HCT116 (cell line): Measurements from ENCODE around the gene PARP9. TPM values are rescaled to one million over a fixed set of nuclear protein-coding genes. Genes with fewer than 3 reads are reported as not detected.

Experiments
- ATAC-seq: fragments of 200-7000 bp; cut with Tn5 transposase; 2 replicates; pipeline ENCODE4 v1.9.1; 2020; ENCODE audit warnings: mild to moderate bottlenecking, moderate library complexity
- BruUV-seq: library from RNA; stranded (reverse); fragments of 400-500 nt; replicated peaks from 2 replicates; lab custom pipeline; 2021; lab: Mats Ljungman, UMichigan
- CTCF ChIA-PET: fragments of 300-600 bp; sonication (Branson Sonifier 250); formaldehyde crosslinking; loops from one replicate; lab custom pipeline; 2021; ENCODE audit warnings: antibody characterized with exemption; lab: Charles Lee
- POLR2A ChIA-PET: fragments of 300-600, 350-600 bp; sonication (Branson Sonifier 250); formaldehyde crosslinking; loops from one replicate; lab custom pipeline; 2021; ENCODE audit warnings: antibody characterized with exemption; lab: Charles Lee
- RAD21 ChIA-PET, 2 experiments: fragments of 300-600 bp; sonication (Branson Sonifier 250); formaldehyde crosslinking; loops; one replicate each; lab custom pipeline; 2023; ENCODE audit warnings: low total read pairs in 2 of 2; ENCODE audit not compliant: uncharacterized antibody in 2 of 2, unreplicated experiment in 2 of 2, low non-redundant PET in 1 of 2; lab: Charles Lee
- DNase-seq: peaks from one replicate; pipeline ENCODE4 v3.0.0-alpha.2; 2010; ENCODE audit warnings: low read depth, low spot score
- H2AFZ ChIP-seq: fragments of 200-600 bp; shearing (Covaris generic), sonication (generic); 2 replicates; pipeline ENCODE4 v1.6.1; 2017; ENCODE audit warnings: low read depth, mixed run types, mixed read lengths, antibody characterized with exemption, low read length; ENCODE audit not compliant: poor library complexity, severe bottlenecking
- H3K27ac ChIP-seq: 2 replicates; pipeline ENCODE4 v1.5.1; 2012; ENCODE audit warnings: low read depth, low read length
- H3K27me3 ChIP-seq: fragments of 200-600 bp; sonication (generic); 2 replicates; pipeline ENCODE4 v1.6.1; 2016; ENCODE audit warnings: mixed run types, low read length, mixed read lengths; ENCODE audit not compliant: insufficient read depth
- H3K36me3 ChIP-seq, 2 experiments: fragments of 200-500 bp in 1 of 2; fragments of 200-600 bp in 1 of 2; sonication (Bioruptor generic) in 1 of 2; sonication (generic) in 1 of 2; 2 replicates each; pipeline versions ENCODE4 v1.5.1 to v1.6.1; 2014 to 2016; ENCODE audit warnings: low read length in 2 of 2, inconsistent platforms in 1 of 2, mixed read lengths in 1 of 2, mixed run types in 1 of 2; ENCODE audit not compliant: insufficient read depth in 2 of 2, control insufficient read depth in 1 of 2
- H3K4me1 ChIP-seq, 2 experiments: fragments of 200-600 bp in 1 of 2; sonication (generic) in 1 of 2; 2 replicates each; pipeline versions ENCODE4 v1.5.1 to v1.6.1; 2012 to 2017; ENCODE audit warnings: low read length in 2 of 2, inconsistent platforms in 1 of 2, mild to moderate bottlenecking in 1 of 2, mixed read lengths in 1 of 2, mixed run types in 1 of 2, moderate library complexity in 1 of 2; ENCODE audit not compliant: insufficient read depth in 2 of 2, control insufficient read depth in 1 of 2
- H3K4me2 ChIP-seq: fragments of 200-600 bp; sonication (generic); 2 replicates; pipeline ENCODE4 v1.6.1; 2017; ENCODE audit warnings: mixed run types, low read length, mixed read lengths
- H3K4me3 ChIP-seq, 2 experiments: fragments of 200-600 bp in 1 of 2; sonication (generic) in 1 of 2; replicated peaks in 1 of 2; 2 replicates each; pipeline ENCODE4 v1.5.1; 2011 to 2016; ENCODE audit warnings: low read length in 2 of 2, control low read depth in 1 of 2, low read depth in 1 of 2, mild to moderate bottlenecking in 1 of 2, mixed read lengths in 1 of 2, mixed run types in 1 of 2
- H3K79me2 ChIP-seq: fragments of 200-600 bp; sonication (generic); 2 replicates; pipeline ENCODE4 v1.6.1; 2017; ENCODE audit warnings: mild to moderate bottlenecking, mixed run types, low read length, moderate library complexity, mixed read lengths; ENCODE audit not compliant: insufficient read depth
- H3K9ac ChIP-seq: fragments of 200-600 bp; sonication (generic); 2 replicates; pipeline ENCODE4 v1.6.1; 2016; ENCODE audit warnings: low read length, mixed read lengths
- H3K9me2 ChIP-seq: fragments of 200-600 bp; sonication (generic), shearing (Covaris generic); 2 replicates; pipeline ENCODE4 v1.6.1; 2017; ENCODE audit warnings: mixed run types, mild to moderate bottlenecking, moderate library complexity; ENCODE audit not compliant: insufficient read depth
- H3K9me3 ChIP-seq, 2 experiments: fragments of 200-500 bp in 1 of 2; fragments of 200-600 bp in 1 of 2; sonication (Bioruptor generic) in 1 of 2; sonication (generic) in 1 of 2; 2 replicates each; pipeline ENCODE4 v1.6.1; 2014 to 2017; ENCODE audit warnings: low read length in 2 of 2, mixed read lengths in 2 of 2, inconsistent platforms in 1 of 2, low read depth in 1 of 2, mild to moderate bottlenecking in 1 of 2, mixed run types in 1 of 2, moderate library complexity in 1 of 2; ENCODE audit not compliant: control insufficient read depth in 1 of 2, insufficient read depth in 1 of 2
- H4K20me1 ChIP-seq: fragments of 200-600 bp; sonication (generic), shearing (Covaris generic); 2 replicates; pipeline ENCODE4 v1.6.1; 2017; ENCODE audit warnings: mixed run types, mild to moderate bottlenecking, moderate library complexity; ENCODE audit not compliant: insufficient read depth
- ATF3 ChIP-seq: IDR thresholded peaks from 2 replicates; pipeline ENCODE4 v1.6.1; 2012
- CBX3 ChIP-seq: IDR thresholded peaks from 2 replicates; pipeline ENCODE4 v1.6.1; 2012; ENCODE audit warnings: low read depth
- CEBPB ChIP-seq: IDR thresholded peaks from 2 replicates; pipeline ENCODE4 v1.6.1; 2012; ENCODE audit warnings: low read depth
- CTCF ChIP-seq, 3 experiments: fragments of 200-600 bp in 1 of 3; sonication (generic) in 1 of 3; IDR thresholded peaks in 2 of 3; conservative IDR thresholded peaks in 1 of 3; 2 replicates each; pipeline ENCODE4 v1.5.1; 2012 to 2017; ENCODE audit warnings: low read depth in 2 of 3, low read length in 2 of 3, antibody characterized with exemption in 1 of 3, borderline replicate concordance in 1 of 3, control low read depth in 1 of 3, mild to moderate bottlenecking in 1 of 3, mixed read lengths in 1 of 3, mixed run types in 1 of 3, moderate library complexity in 1 of 3; ENCODE audit not compliant: insufficient read depth in 1 of 3
- EGR1 ChIP-seq: IDR thresholded peaks from 2 replicates; pipeline ENCODE4 v1.6.1; 2012; ENCODE audit warnings: low read depth
- ELF1 ChIP-seq: IDR thresholded peaks from 2 replicates; pipeline ENCODE4 v1.6.1; 2012; ENCODE audit warnings: low read depth, borderline replicate concordance
- EZH2 ChIP-seq: fragments of 200-600 bp; sonication (generic); IDR thresholded peaks from 2 replicates; pipeline ENCODE4 v1.6.1; 2017; ENCODE audit warnings: antibody characterized with exemption, mixed run types
- EZH2phosphoT487 ChIP-seq: fragments of 200-600 bp; IDR thresholded peaks from 2 replicates; pipeline ENCODE4 v1.6.1; 2018; ENCODE audit warnings: antibody characterized with exemption, borderline replicate concordance
- FOSL1 ChIP-seq: IDR thresholded peaks from 2 replicates; pipeline ENCODE4 v1.6.1; 2012; ENCODE audit warnings: low read depth
- JUND ChIP-seq: IDR thresholded peaks from 2 replicates; pipeline ENCODE4 v1.6.1; 2012
- MAX ChIP-seq: IDR thresholded peaks from 2 replicates; pipeline ENCODE4 v1.6.1; 2012
- POLR2A ChIP-seq: IDR thresholded peaks from 2 replicates; pipeline ENCODE4 v1.7.0; 2011; ENCODE audit warnings: borderline replicate concordance; ENCODE audit not compliant: insufficient read depth, insufficient read length; ENCODE audit errors: extremely low read depth
- POLR2AphosphoS5 ChIP-seq: IDR thresholded peaks from 2 replicates; pipeline ENCODE4 v1.6.1; 2011; ENCODE audit warnings: mild to moderate bottlenecking, low read depth, low read length, moderate library complexity
- RAD21 ChIP-seq: IDR thresholded peaks from 2 replicates; pipeline ENCODE4 v1.6.1; 2012; ENCODE audit warnings: low read depth, mild to moderate bottlenecking
- REST ChIP-seq: IDR thresholded peaks from 2 replicates; pipeline ENCODE4 v1.6.1; 2012; ENCODE audit warnings: low read depth
- SIN3A ChIP-seq: IDR thresholded peaks from 2 replicates; pipeline ENCODE4 v1.6.1; 2012; ENCODE audit warnings: low read depth
- SP1 ChIP-seq: IDR thresholded peaks from 2 replicates; pipeline ENCODE4 v1.6.1; 2012; ENCODE audit warnings: low read depth
- SRF ChIP-seq: IDR thresholded peaks from 2 replicates; pipeline ENCODE4 v1.6.1; 2012; ENCODE audit warnings: low read depth
- TCF7L2 ChIP-seq: IDR thresholded peaks from 2 replicates; pipeline ENCODE4 v1.7.0; 2011; ENCODE audit warnings: borderline replicate concordance, inconsistent platforms; ENCODE audit not compliant: insufficient read depth, insufficient read length; ENCODE audit errors: extremely low read depth
- YY1 ChIP-seq: IDR thresholded peaks from 2 replicates; pipeline ENCODE4 v1.6.1; 2011; ENCODE audit warnings: low read length, low read depth, moderate library complexity, mild to moderate bottlenecking; ENCODE audit not compliant: insufficient replicate concordance; ENCODE audit errors: extremely low read depth
- ZFX ChIP-seq: fragments of 450-650 bp; IDR thresholded peaks from 2 replicates; pipeline ENCODE4 v1.6.1; 2017
- ZNF274 ChIP-seq: fragments of 200-500 bp; sonication (Bioruptor generic); IDR thresholded peaks from 2 replicates; pipeline ENCODE4 v1.6.1; 2014; ENCODE audit warnings: mild to moderate bottlenecking, low read depth, low read length, inconsistent platforms
- intact Hi-C: fragments of 100-400 bp; cut with micrococcal nuclease; formaldehyde crosslinking; loops from 2 replicates; pipeline ENCODE4 v1.10.0; 2022
- total RNA-seq: library from RNA; stranded (reverse); gene quantifications from one replicate; pipeline ENCODE4 v1.2.1, GENCODE V29; 2021; ENCODE audit not compliant: unreplicated experiment

PARP9 gene
- total RNA-seq, 1 experiment from 2014 or later: 9.5 TPM

- no peaks in the 10 kb centered on the region for H3K27me3 ChIP-seq
- peak; percentile 13 for DNase-seq
- H3K27ac ChIP-seq: peak overlapping the region; percentile 4; the same call in 1 of the 2 replicates
- no peaks in the 10 kb centered on the region for H3K9me3 ChIP-seq
- BruUV-seq: no TSS peak
- no peaks in the 10 kb centered on the region for H3K9me2 ChIP-seq
- RAD21 ChIA-PET: no interaction called here
- no peaks in the 10 kb centered on the region for H4K20me1 ChIP-seq
- peak overlapping the region; percentile 92 for H2AFZ ChIP-seq
- ATAC-seq: peak; percentile 88
- POLR2A ChIA-PET: interaction anchor here (1.1 kb wide), 1 partner anchor 19 kb away, joined by 3 read pairs; no protein-coding TSS in a partner anchor
- intact Hi-C loops: no loop called here
- H3K4me3 ChIP-seq: peak overlapping the region; percentile 3 to 45; a peak in 3 of 4 replicates
- H3K4me2 ChIP-seq: peak overlapping the region; percentile 72
- CTCF ChIA-PET: interaction anchor here (0.9 kb wide), 1 partner anchor 12 kb away, joined by 3 read pairs; no protein-coding TSS in a partner anchor
- peak overlapping the region; percentile 35 for H3K9ac ChIP-seq
- peaks cover 3 to 15% of the 10 kb centered on the region in 2 experiments; a peak in 3 of 4 replicates for H3K4me1 ChIP-seq
- H3K79me2 ChIP-seq: no peaks in the 10 kb centered on the region
- no peaks in the 10 kb centered on the region for H3K36me3 ChIP-seq
- no peak for TF ChIP-seq TCF7L2
- TF ChIP-seq YY1: no peak
- no peak for TF ChIP-seq ELF1
- TF ChIP-seq CBX3: peak; percentile 82
- 0 out of 2 replicates have a peak, but pooled peaks have one; percentile 10 for TF ChIP-seq RAD21
- no peak for TF ChIP-seq CTCF (IDR thresholded peaks at IDR 0.05 in 2 of 3, conservative IDR thresholded peaks at IDR 0.05 in 1 of 3; ENCODE audit: borderline replicate concordance in 1 of 3, insufficient read depth in 1 of 3, low read depth in 2 of 3, low read length in 2 of 3)
- TF ChIP-seq SRF: peak; percentile 45; the same call in 1 of the 2 replicates
- no peak for TF ChIP-seq ZNF274
- 0 out of 2 replicates have a peak, but pooled peaks have one; percentile 42 for TF ChIP-seq ATF3
- TF ChIP-seq JUND: peak; percentile 90
- no peak for TF ChIP-seq SIN3A
- TF ChIP-seq POLR2A: no peak
- no peak for TF ChIP-seq EGR1
- TF ChIP-seq EZH2phosphoT487: no peak
- peak; percentile 67 for TF ChIP-seq SP1
- no peak for TF ChIP-seq REST
- TF ChIP-seq CEBPB: no peak
- TF ChIP-seq FOSL1: peak; percentile 96
- no peak for TF ChIP-seq EZH2
- TF ChIP-seq MAX: no peak
- TF ChIP-seq ZFX: no peak
- no peak for TF ChIP-seq POLR2AphosphoS5
These were observed 45.9 kb upstream of the PARP9 start for GRCh38 chr3:122609798-122610559.
